HG03196 (cell line): ENCODE results near the gene SIPA1.

Experiments used
- ATAC-seq: cut with Tn5 transposase; IDR thresholded peaks from one replicate; pipeline ENCODE4 v1.9.1; 2021; ENCODE audit not compliant: unreplicated experiment

The SIPA1 gene

GRCh38 chr11:65637794-65638419, at the start of gene SIPA1:
TSS of gene SIPA1 (plus strand) at chr11:65638101. CDS start at chr11:65640922, 2,821 bp downstream.
- no peak for ATAC-seq

GRCh38 chr11:65588199-65589054, 49.5 kb upstream of the SIPA1 start:
- ATAC-seq, result peak; percentile 61

- ATAC-seq, result no peak
These were observed 48.3 kb upstream of the SIPA1 start for GRCh38 chr11:65589444-65590239.

- ATAC-seq, result no peak
These were observed 47.6 kb upstream of the SIPA1 start for GRCh38 chr11:65590240-65590738.

GRCh38 chr11:65591939-65592857, 45.7 kb upstream of the SIPA1 start:
- ATAC-seq, result no peak

GRCh38 chr11:65592858-65593517, 44.9 kb upstream of the SIPA1 start:
- no peak for ATAC-seq

- ATAC-seq, result no peak
These were observed 44.1 kb upstream of the SIPA1 start for GRCh38 chr11:65593518-65594414.

- no peak for ATAC-seq
These were observed 42.8 kb upstream of the SIPA1 start for GRCh38 chr11:65595131-65595530.

GRCh38 chr11:65595543-65596281, 42.2 kb upstream of the SIPA1 start, which contains the start of gene KCNK7:
TSS of gene KCNK7 (minus strand) at chr11:65595800. CDS start at chr11:65595772, 28 bp downstream.
- ATAC-seq, result no peak

- no peak for ATAC-seq
These were observed 41.4 kb upstream of the SIPA1 start for GRCh38 chr11:65596520-65596919.

- no peak for ATAC-seq
These were observed 39.6 kb upstream of the SIPA1 start for GRCh38 chr11:65598258-65598699.

GRCh38 chr11:65599216-65599954, 38.5 kb upstream of the SIPA1 start:
- no peak for ATAC-seq

GRCh38 chr11:65599955-65600246, 38.0 kb upstream of the SIPA1 start:
- no peak for ATAC-seq

- ATAC-seq, result no peak
These were observed 33.6 kb upstream of the SIPA1 start for GRCh38 chr11:65604258-65604657.

GRCh38 chr11:65606876-65607613, 30.9 kb upstream of the SIPA1 start:
- ATAC-seq, result no peak

GRCh38 chr11:65607614-65608426, 30.1 kb upstream of the SIPA1 start:
- no peak for ATAC-seq
